IMR-90 (cell line): ENCODE results near the gene UNC79. TPM values are rescaled to one million over a fixed set of nuclear protein-coding genes. Genes with fewer than 3 reads are reported as not detected.

Source experiments
- ATAC-seq: fragments of 200-7000 bp; cut with Tn5 transposase; 2 replicates; pipeline ENCODE4 v1.9.1; 2020; ENCODE audit warnings: low read depth, mild to moderate bottlenecking, moderate library complexity
- BruUV-seq: library from RNA; stranded (reverse); fragments of 400-500 nt; replicated peaks from 2 replicates; lab custom pipeline; 2021; lab: Mats Ljungman, UMichigan
- CTCF ChIA-PET: fragments of 300-600 bp; formaldehyde crosslinking; extraction: SDS; loops from one replicate; lab custom pipeline; 2021; ENCODE audit warnings: antibody characterized with exemption; lab: Yijun Ruan, JAX
- POLR2A ChIA-PET: fragments of 300-600 bp; sonication (Branson Sonifier 250); formaldehyde crosslinking; loops from one replicate; lab custom pipeline; 2022; ENCODE audit warnings: antibody characterized with exemption; ENCODE audit not compliant: unreplicated experiment; lab: Charles Lee
- DNase-seq: peaks from one replicate; pipeline ENCODE4 v3.0.0; 2013
- H2AFZ ChIP-seq: replicated peaks from 2 replicates; pipeline ENCODE3; 2013; ENCODE audit warnings: low read length, mild to moderate bottlenecking; ENCODE audit not compliant: poor library complexity
- H2AK5ac ChIP-seq: 2 replicates; pipeline ENCODE4 v1.6.1; 2013; ENCODE audit warnings: low read depth, low read length, inconsistent platforms
- H2AK9ac ChIP-seq: replicated peaks from 2 replicates; pipeline ENCODE3; 2013; ENCODE audit warnings: mild to moderate bottlenecking, low read depth, low read length, moderate library complexity; ENCODE audit not compliant: poor library complexity
- H2BK120ac ChIP-seq: 2 replicates; pipeline ENCODE4 v1.6.1; 2013; ENCODE audit warnings: low read depth, low read length, inconsistent platforms
- H2BK15ac ChIP-seq: 3 replicates; pipeline ENCODE4 v1.6.1; 2013; ENCODE audit warnings: low read depth, low read length, inconsistent platforms
- H2BK20ac ChIP-seq: 2 replicates; pipeline ENCODE4 v1.6.1; 2013; ENCODE audit warnings: low read depth, mild to moderate bottlenecking, inconsistent platforms, low read length, moderate library complexity
- H2BK5ac ChIP-seq: 2 replicates; pipeline ENCODE4 v1.6.1; 2013; ENCODE audit warnings: mild to moderate bottlenecking, low read depth, low read length, inconsistent platforms; ENCODE audit not compliant: poor library complexity, severe bottlenecking
- H3K14ac ChIP-seq: replicated peaks from 2 replicates; pipeline ENCODE4 v1.6.1; 2013; ENCODE audit warnings: low read depth, low read length, inconsistent platforms
- H3K18ac ChIP-seq: 2 replicates; pipeline ENCODE4 v1.6.1; 2013; ENCODE audit warnings: low read depth, low read length, control low read depth
- H3K23ac ChIP-seq: 2 replicates; pipeline ENCODE4 v1.6.1; 2013; ENCODE audit warnings: low read depth, low read length, inconsistent platforms
- H3K27ac ChIP-seq: 2 replicates; pipeline ENCODE4 v1.5.1; 2013; ENCODE audit warnings: mild to moderate bottlenecking, control low read depth, low read length; ENCODE audit not compliant: insufficient read depth
- H3K27me3 ChIP-seq: 2 replicates; pipeline ENCODE4 v1.6.1; 2013; ENCODE audit warnings: low read length; ENCODE audit not compliant: control insufficient read depth, insufficient read depth
- H3K36me3 ChIP-seq: 2 replicates; pipeline ENCODE4 v1.6.1; 2013; ENCODE audit warnings: low read length, mixed read lengths; ENCODE audit not compliant: control insufficient read depth, insufficient read depth
- H3K4ac ChIP-seq: 2 replicates; pipeline ENCODE4 v1.6.1; 2013; ENCODE audit warnings: low read depth, low read length, inconsistent platforms
- H3K4me1 ChIP-seq: 2 replicates; pipeline ENCODE4 v1.6.1; 2013; ENCODE audit warnings: low read length, mixed read lengths; ENCODE audit not compliant: control insufficient read depth, insufficient read depth
- H3K4me2 ChIP-seq: 2 replicates; pipeline ENCODE4 v1.6.1; 2013; ENCODE audit warnings: low read depth, mild to moderate bottlenecking, control low read depth, low read length, moderate library complexity
- H3K4me3 ChIP-seq: 2 replicates; pipeline ENCODE4 v1.5.1; 2013; ENCODE audit warnings: low read depth, mild to moderate bottlenecking, control low read depth, low read length, moderate library complexity; ENCODE audit not compliant: insufficient read depth
- H3K56ac ChIP-seq: 2 replicates; pipeline ENCODE4 v1.6.1; 2013; ENCODE audit warnings: low read length, inconsistent platforms; ENCODE audit not compliant: insufficient read depth; ENCODE audit errors: extremely low read depth
- H3K79me1 ChIP-seq, 2 experiments: 2 replicates each; pipeline ENCODE4 v1.6.1; 2013; ENCODE audit warnings: low read length in 2 of 2, inconsistent platforms in 1 of 2, low read depth in 1 of 2
- H3K9ac ChIP-seq: 2 replicates; pipeline ENCODE4 v1.6.1; 2013; ENCODE audit warnings: low read depth, low read length, control low read depth
- H3K9me1 ChIP-seq: 2 replicates; pipeline ENCODE4 v1.6.1; 2013; ENCODE audit warnings: low read length, inconsistent platforms; ENCODE audit not compliant: insufficient read depth
- H3K9me3 ChIP-seq: 2 replicates; pipeline ENCODE4 v1.6.1; 2013; ENCODE audit warnings: low read length; ENCODE audit not compliant: control insufficient read depth, insufficient read depth
- H4K20me1 ChIP-seq: 2 replicates; pipeline ENCODE4 v1.6.1; 2013; ENCODE audit warnings: low read length, inconsistent platforms; ENCODE audit not compliant: insufficient read depth
- H4K5ac ChIP-seq: 2 replicates; pipeline ENCODE4 v1.6.1; 2013; ENCODE audit warnings: mild to moderate bottlenecking, low read depth, low read length, control low read depth
- H4K8ac ChIP-seq, 2 experiments: 2 replicates each; pipeline ENCODE4 v1.6.1; 2013; ENCODE audit warnings: low read depth in 2 of 2, low read length in 2 of 2, control low read depth in 1 of 2, inconsistent platforms in 1 of 2
- H4K91ac ChIP-seq: 2 replicates; pipeline ENCODE4 v1.6.1; 2013; ENCODE audit warnings: low read depth, low read length, inconsistent platforms; ENCODE audit not compliant: insufficient read depth
- CHD1 ChIP-seq: IDR thresholded peaks from 2 replicates; pipeline ENCODE4 v1.6.1; 2012; ENCODE audit warnings: low read depth, low read length, improper control_type of control experiment
- CTCF ChIP-seq: conservative IDR thresholded peaks from 2 replicates; pipeline ENCODE4 v1.5.1; 2012; ENCODE audit warnings: mild to moderate bottlenecking, low read depth, low read length, improper control_type of control experiment
- MAFK ChIP-seq: IDR thresholded peaks from 2 replicates; pipeline ENCODE4 v1.6.1; 2012; ENCODE audit warnings: low read depth, low read length, improper control_type of control experiment
- MAZ ChIP-seq: IDR thresholded peaks from 2 replicates; pipeline ENCODE4 v1.6.1; 2012; ENCODE audit warnings: low read depth, mild to moderate bottlenecking, low read length, improper control_type of control experiment, moderate library complexity, borderline replicate concordance
- MXI1 ChIP-seq: IDR thresholded peaks from 2 replicates; pipeline ENCODE4 v1.6.1; 2012; ENCODE audit warnings: low read depth, mild to moderate bottlenecking, low read length, moderate library complexity, borderline replicate concordance
- NFE2L2 ChIP-seq: fragments of 150-350 bp; IDR thresholded peaks from 2 replicates; pipeline ENCODE4 v1.6.1; 2016; ENCODE audit warnings: low read depth, mild to moderate bottlenecking, low read length
- POLR2A ChIP-seq: IDR thresholded peaks from 2 replicates; pipeline ENCODE4 v1.6.1; 2012; ENCODE audit warnings: mild to moderate bottlenecking, low read depth, low read length
- RAD21 ChIP-seq: IDR thresholded peaks from 2 replicates; pipeline ENCODE4 v1.6.1; 2012; ENCODE audit warnings: low read length, improper control_type of control experiment
- RCOR1 ChIP-seq: IDR thresholded peaks from 2 replicates; pipeline ENCODE4 v1.6.1; 2012; ENCODE audit warnings: mild to moderate bottlenecking, low read length, improper control_type of control experiment; ENCODE audit not compliant: insufficient replicate concordance
- RFX5 ChIP-seq: IDR thresholded peaks from 2 replicates; pipeline ENCODE4 v1.8.0; 2012; ENCODE audit warnings: low read depth, mild to moderate bottlenecking, low read length, moderate library complexity
- SMC3 ChIP-seq: fragments of 150-350 bp; IDR thresholded peaks from 2 replicates; pipeline ENCODE4 v1.6.1; 2016; ENCODE audit warnings: low read depth, mild to moderate bottlenecking, antibody characterized with exemption, low read length, moderate library complexity
- WGBS, 2 experiments: methylation state at CpG; one replicate each; pipeline versions ENCODE4 v1.1.5 to v1.1.7; 2013; ENCODE audit warnings: missing lambda C conversion rate in 2 of 2; ENCODE audit not compliant: insufficient read length in 1 of 2; ENCODE audit errors: extremely low coverage in 2 of 2; 5-methylcytosine and 5-hydroxymethylcytosine counted together
- dilution Hi-C: fragments of 300-500 bp; cut with HindIII; formaldehyde crosslinking; loops from one replicate; pipeline ENCODE4 v1.14.3; 2018; ENCODE audit warnings: low sequenced_read_pairs; ENCODE audit not compliant: unreplicated experiment
- in situ Hi-C: fragments of 300-500 bp; cut with MboI; formaldehyde crosslinking; loops from 3 replicates; pipeline ENCODE4 v1.14.3; 2019; ENCODE audit warnings: low sequenced_read_pairs, inconsistent platforms, mixed read lengths
- intact Hi-C: fragments of 100-400 bp; cut with micrococcal nuclease; formaldehyde crosslinking; loops from 2 replicates; pipeline ENCODE4 v1.10.0; 2022
- polyA plus RNA-seq, 3 experiments: library from polyadenylated mRNA; depleted of rRNA; stranded (reverse); fragments of >200 nt; gene quantifications; 2 replicates each; pipeline ENCODE4 v1.2.3, GENCODE V29; 2012; ENCODE audit warnings: low replicate concordance in 1 of 3
- total RNA-seq: library from RNA; depleted of rRNA; stranded (reverse); fragments of >200 nt; gene quantifications from 2 replicates; pipeline ENCODE4 v1.2.3, GENCODE V29; 2012
- TF ChIP-seq, protein P1 (sequence below): fragments of 150-350 bp; IDR thresholded peaks from 2 replicates; pipeline ENCODE4 v1.6.1; 2016; ENCODE audit warnings: low read depth, mild to moderate bottlenecking, low read length, moderate library complexity, borderline replicate concordance
- TF ChIP-seq, protein P2 (sequence below): fragments of 150-350 bp; IDR thresholded peaks from 2 replicates; pipeline ENCODE4 v1.6.1; 2017; ENCODE audit warnings: mild to moderate bottlenecking, antibody characterized with exemption, low read length, low read depth

Gene UNC79
- total and polyA plus RNA-seq, 2 of the 4 experiments (the other 2 are of a cell fraction) = under 0.01 TPM

DNA sequence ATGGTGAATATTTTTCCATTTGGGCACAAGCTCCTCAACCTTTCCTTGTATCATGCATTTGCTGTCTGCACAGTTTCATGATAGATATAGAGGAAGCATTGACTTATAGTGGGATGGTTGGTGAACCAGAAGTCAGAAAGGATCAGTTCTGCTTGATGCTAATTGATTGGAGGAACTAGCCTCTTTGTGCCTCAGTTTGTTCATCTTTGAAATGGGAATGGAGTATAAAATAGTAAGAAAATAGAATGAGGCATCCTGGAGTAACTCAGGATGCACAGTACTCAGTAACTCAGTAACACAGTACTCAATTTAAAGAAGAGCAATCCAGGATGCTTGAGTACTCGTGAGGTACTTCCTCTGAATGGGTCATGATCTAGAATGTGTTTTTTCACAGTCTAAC, 109.5 kb downstream of the UNC79 start:
- intact Hi-C loops = loop anchor here (5.0 kb wide), 1 partner anchor 428 kb away; no protein-coding TSS in a partner anchor
- CTCF ChIA-PET = no interaction called here
- no peaks in the 10 kb centered on the region for H3K9me1 ChIP-seq
- no peak overlapping the region for H3K4me3 ChIP-seq
- H4K91ac ChIP-seq = no peak overlapping the region
- no TSS peak for BruUV-seq
- POLR2A ChIA-PET = no interaction called here
- H3K27ac ChIP-seq = no peak overlapping the region
- peaks cover 2% of the 10 kb centered on the region; the same call in 1 of the 2 replicates for H3K9me3 ChIP-seq
- H3K36me3 ChIP-seq = no peaks in the 10 kb centered on the region
- no peak overlapping the region for H3K14ac ChIP-seq
- in situ Hi-C loops = loop anchor here (10.0 kb wide), 1 partner anchor 325 kb away; no protein-coding TSS in a partner anchor
- H3K4ac ChIP-seq = no peak overlapping the region
- no peak overlapping the region for H3K56ac ChIP-seq
- H4K8ac ChIP-seq = no peak overlapping the region
- H3K18ac ChIP-seq = no peak overlapping the region
- no peak overlapping the region for H2AK5ac ChIP-seq
- no peak overlapping the region for H2BK15ac ChIP-seq
- DNase-seq = no peak
- H3K4me2 ChIP-seq = no peak overlapping the region
- no CpG with 5 or more reads among the region's 1 CpG for WGBS, 2 experiments
- TF ChIP-seq RAD21 = no peak
- no peak for TF ChIP-seq RCOR1
- TF ChIP-seq, protein P1, sequence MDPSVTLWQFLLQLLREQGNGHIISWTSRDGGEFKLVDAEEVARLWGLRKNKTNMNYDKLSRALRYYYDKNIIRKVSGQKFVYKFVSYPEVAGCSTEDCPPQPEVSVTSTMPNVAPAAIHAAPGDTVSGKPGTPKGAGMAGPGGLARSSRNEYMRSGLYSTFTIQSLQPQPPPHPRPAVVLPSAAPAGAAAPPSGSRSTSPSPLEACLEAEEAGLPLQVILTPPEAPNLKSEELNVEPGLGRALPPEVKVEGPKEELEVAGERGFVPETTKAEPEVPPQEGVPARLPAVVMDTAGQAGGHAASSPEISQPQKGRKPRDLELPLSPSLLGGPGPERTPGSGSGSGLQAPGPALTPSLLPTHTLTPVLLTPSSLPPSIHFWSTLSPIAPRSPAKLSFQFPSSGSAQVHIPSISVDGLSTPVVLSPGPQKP = no peak
- TF ChIP-seq CHD1 = no peak
- no peak for TF ChIP-seq MXI1
- TF ChIP-seq MAZ = no peak
- TF ChIP-seq CTCF = no peak
- TF ChIP-seq, protein P2, sequence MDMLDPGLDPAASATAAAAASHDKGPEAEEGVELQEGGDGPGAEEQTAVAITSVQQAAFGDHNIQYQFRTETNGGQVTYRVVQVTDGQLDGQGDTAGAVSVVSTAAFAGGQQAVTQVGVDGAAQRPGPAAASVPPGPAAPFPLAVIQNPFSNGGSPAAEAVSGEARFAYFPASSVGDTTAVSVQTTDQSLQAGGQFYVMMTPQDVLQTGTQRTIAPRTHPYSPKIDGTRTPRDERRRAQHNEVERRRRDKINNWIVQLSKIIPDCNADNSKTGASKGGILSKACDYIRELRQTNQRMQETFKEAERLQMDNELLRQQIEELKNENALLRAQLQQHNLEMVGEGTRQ = no peak
- no peak for TF ChIP-seq SMC3
- TF ChIP-seq NFE2L2 = no peak
- no peak for TF ChIP-seq MAFK
- no peak for TF ChIP-seq RFX5
- no peak for TF ChIP-seq POLR2A
- H2AFZ ChIP-seq = no peak overlapping the region
- no peaks in the 10 kb centered on the region for H3K4me1 ChIP-seq
- H3K27me3 ChIP-seq = no peaks in the 10 kb centered on the region
- no peak overlapping the region for H3K9ac ChIP-seq
- H2BK120ac ChIP-seq = no peak overlapping the region
- ATAC-seq = no peak
- no peak overlapping the region for H2AK9ac ChIP-seq
- no peaks in the 10 kb centered on the region for H3K79me1 ChIP-seq
- H2BK5ac ChIP-seq = no peak overlapping the region
- dilution Hi-C loops = no loop called here
- no peak overlapping the region for H4K5ac ChIP-seq
- H4K20me1 ChIP-seq = no peaks in the 10 kb centered on the region
- H2BK20ac ChIP-seq = no peak overlapping the region
- H3K23ac ChIP-seq = no peak overlapping the region
